Progenitor cell of endocrine pancreas (in vitro differentiated cells): ENCODE data around the gene GTF3C1. TPM values are rescaled to one million over a fixed set of nuclear protein-coding genes. Genes with fewer than 3 reads are reported as not detected.

Source experiments
- DNase-seq: peaks from one replicate; pipeline ENCODE4 v3.0.0; 2021; ENCODE audit warnings: low spot score; ENCODE audit not compliant: unreplicated experiment
- H3K27ac Mint-ChIP-seq: 2 replicates; pipeline ENCODE4 v1.8.0; 2021; ENCODE audit warnings: mild to moderate bottlenecking, moderate library complexity, mixed read lengths
- H3K27me3 Mint-ChIP-seq: 2 replicates; pipeline ENCODE4 v1.8.0; 2021; ENCODE audit warnings: mixed read lengths
- H3K36me3 Mint-ChIP-seq: 2 replicates; pipeline ENCODE4 v1.8.0; 2022; ENCODE audit warnings: mixed read lengths; ENCODE audit not compliant: insufficient read depth
- H3K4me1 Mint-ChIP-seq: 2 replicates; pipeline ENCODE4 v1.8.0; 2021; ENCODE audit warnings: low read depth, mixed read lengths
- H3K4me3 Mint-ChIP-seq: 2 replicates; pipeline ENCODE4 v1.8.0; 2021; ENCODE audit warnings: low read depth, mild to moderate bottlenecking, moderate library complexity, mixed read lengths
- H3K9me3 Mint-ChIP-seq: 2 replicates; pipeline ENCODE4 v1.8.0; 2021; ENCODE audit warnings: low read depth, mixed read lengths
- total RNA-seq: library from RNA; stranded (reverse); gene quantifications from 2 replicates; pipeline ENCODE4 v1.2.1, GENCODE V29; 2021
- TF ChIP-seq, protein P1 (sequence below): fragments of 200-600 bp; sonication (generic); IDR thresholded peaks from one replicate; pipeline ENCODE4 v1.5.0; 2021; ENCODE audit warnings: antibody characterized with exemption, mild to moderate bottlenecking; ENCODE audit not compliant: unreplicated experiment

GTF3C1 gene
- total RNA-seq, 1 donor from 2014 or later: 106 TPM

DNA sequence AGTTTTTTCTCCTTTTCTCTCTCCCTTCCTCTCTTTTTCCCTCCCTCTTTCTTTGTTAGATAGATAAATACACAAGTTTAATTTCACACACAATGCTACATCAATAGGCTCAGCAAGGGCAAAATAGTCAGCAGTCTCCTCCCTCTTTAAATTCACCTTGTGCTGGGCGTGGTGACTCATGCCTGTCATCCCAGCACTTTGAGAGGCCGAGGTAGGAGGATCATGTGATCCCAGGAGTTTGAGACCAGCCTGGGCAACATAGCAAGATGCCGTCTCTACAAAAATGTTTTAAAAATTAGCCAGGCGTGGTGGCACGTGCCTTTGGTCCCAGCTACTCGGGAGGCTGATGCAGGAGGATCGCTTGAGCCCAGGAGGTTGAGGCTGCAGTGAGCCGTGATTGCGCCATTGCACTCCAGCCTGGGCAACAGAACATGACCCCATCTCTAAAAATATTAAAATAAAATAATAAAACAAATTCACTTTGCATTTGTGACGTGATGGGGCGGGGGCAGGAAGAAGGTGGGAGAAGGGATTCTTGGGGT, 120.3 kb downstream of the GTF3C1 start:
- peak overlapping the region; percentile 41 for H3K27ac Mint-ChIP-seq
- no peaks in the 10 kb centered on the region for H3K4me1 Mint-ChIP-seq
- DNase-seq: no peak
- H3K27me3 Mint-ChIP-seq: peaks cover 12% of the 10 kb centered on the region
- no peaks in the 10 kb centered on the region for H3K36me3 Mint-ChIP-seq
- H3K4me3 Mint-ChIP-seq: no peak overlapping the region
- TF ChIP-seq, protein P1, sequence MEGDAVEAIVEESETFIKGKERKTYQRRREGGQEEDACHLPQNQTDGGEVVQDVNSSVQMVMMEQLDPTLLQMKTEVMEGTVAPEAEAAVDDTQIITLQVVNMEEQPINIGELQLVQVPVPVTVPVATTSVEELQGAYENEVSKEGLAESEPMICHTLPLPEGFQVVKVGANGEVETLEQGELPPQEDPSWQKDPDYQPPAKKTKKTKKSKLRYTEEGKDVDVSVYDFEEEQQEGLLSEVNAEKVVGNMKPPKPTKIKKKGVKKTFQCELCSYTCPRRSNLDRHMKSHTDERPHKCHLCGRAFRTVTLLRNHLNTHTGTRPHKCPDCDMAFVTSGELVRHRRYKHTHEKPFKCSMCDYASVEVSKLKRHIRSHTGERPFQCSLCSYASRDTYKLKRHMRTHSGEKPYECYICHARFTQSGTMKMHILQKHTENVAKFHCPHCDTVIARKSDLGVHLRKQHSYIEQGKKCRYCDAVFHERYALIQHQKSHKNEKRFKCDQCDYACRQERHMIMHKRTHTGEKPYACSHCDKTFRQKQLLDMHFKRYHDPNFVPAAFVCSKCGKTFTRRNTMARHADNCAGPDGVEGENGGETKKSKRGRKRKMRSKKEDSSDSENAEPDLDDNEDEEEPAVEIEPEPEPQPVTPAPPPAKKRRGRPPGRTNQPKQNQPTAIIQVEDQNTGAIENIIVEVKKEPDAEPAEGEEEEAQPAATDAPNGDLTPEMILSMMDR: no peak
- no peaks in the 10 kb centered on the region for H3K9me3 Mint-ChIP-seq

- no peak overlapping the region for H3K4me3 Mint-ChIP-seq
- TF ChIP-seq, protein P1: no peak
- peak; percentile 2 for DNase-seq
- H3K4me1 Mint-ChIP-seq: no peaks in the 10 kb centered on the region
- H3K27ac Mint-ChIP-seq: no peak overlapping the region
- H3K27me3 Mint-ChIP-seq: peaks cover 8% of the 10 kb centered on the region
- no peaks in the 10 kb centered on the region for H3K36me3 Mint-ChIP-seq
- peaks cover 4% of the 10 kb centered on the region for H3K9me3 Mint-ChIP-seq
Observed at GRCh38 chr16:27428026-27428785, 121.5 kb downstream of the GTF3C1 start.

DNA sequence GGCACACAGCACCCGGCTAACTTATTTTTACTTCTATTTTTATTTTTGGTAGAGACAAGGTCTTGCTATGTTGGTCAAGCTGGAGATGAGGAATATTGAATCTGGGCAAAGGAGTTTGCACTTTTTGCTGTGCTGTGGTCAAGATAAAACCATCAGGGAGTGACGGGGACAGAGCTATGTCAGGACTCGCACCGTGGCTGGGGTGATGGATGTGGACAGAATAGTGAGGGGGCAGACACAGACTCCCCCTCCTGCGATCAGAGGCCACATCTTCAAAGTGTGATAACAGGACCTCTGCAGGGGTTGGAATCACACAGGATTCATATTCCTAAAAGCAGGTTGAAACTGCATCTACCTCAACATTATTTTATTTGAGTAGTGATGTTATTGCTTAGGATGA, 122.2 kb downstream of the GTF3C1 start:
- no peaks in the 10 kb centered on the region for H3K4me1 Mint-ChIP-seq
- H3K36me3 Mint-ChIP-seq: no peaks in the 10 kb centered on the region
- DNase-seq: no peak
- H3K27me3 Mint-ChIP-seq: peaks cover 2% of the 10 kb centered on the region
- no peak overlapping the region for H3K4me3 Mint-ChIP-seq
- peaks cover 4% of the 10 kb centered on the region for H3K9me3 Mint-ChIP-seq
- no peak overlapping the region for H3K27ac Mint-ChIP-seq
- TF ChIP-seq, protein P1: no peak

- no peak overlapping the region for H3K27ac Mint-ChIP-seq
- TF ChIP-seq, protein P1: no peak
- DNase-seq: peak; percentile 6
Observed at GRCh38 chr16:27426423-27427408, 123.0 kb downstream of the GTF3C1 start.

DNA sequence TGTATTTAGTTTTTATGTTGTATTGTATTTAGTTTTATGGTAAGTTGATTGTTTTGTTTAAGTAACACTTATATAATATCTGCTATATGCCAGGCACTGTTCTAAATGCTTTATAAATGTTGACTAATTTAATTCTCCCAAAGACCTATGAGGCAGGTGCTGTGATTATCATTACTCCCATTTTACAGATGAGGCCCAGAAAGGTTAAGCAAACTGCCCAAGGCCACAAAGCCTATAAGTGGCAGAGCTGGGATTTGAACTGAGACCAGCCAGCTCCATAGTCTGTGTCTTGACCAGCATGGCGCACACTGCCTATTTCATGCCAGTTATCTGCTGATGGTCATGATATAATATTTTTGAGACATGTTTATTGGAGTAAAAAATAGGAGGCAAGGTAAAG, 123.8 kb downstream of the GTF3C1 start:
- peaks cover 2% of the 10 kb centered on the region for H3K36me3 Mint-ChIP-seq
- TF ChIP-seq, protein P1: no peak
- peaks cover 13% of the 10 kb centered on the region for H3K9me3 Mint-ChIP-seq
- H3K27me3 Mint-ChIP-seq: no peaks in the 10 kb centered on the region
- no peak for DNase-seq
- no peak overlapping the region for H3K4me3 Mint-ChIP-seq
- H3K4me1 Mint-ChIP-seq: no peaks in the 10 kb centered on the region
- H3K27ac Mint-ChIP-seq: no peak overlapping the region

More at GRCh38 chr16:27426423-27427408, 123.0 kb downstream of the GTF3C1 start:
- H3K4me3 Mint-ChIP-seq: no peak overlapping the region
- no peaks in the 10 kb centered on the region for H3K27me3 Mint-ChIP-seq
- H3K4me1 Mint-ChIP-seq: no peaks in the 10 kb centered on the region
- H3K36me3 Mint-ChIP-seq: peaks cover 2% of the 10 kb centered on the region
- peaks cover 13% of the 10 kb centered on the region for H3K9me3 Mint-ChIP-seq
